T-helper 1 cell treated with Interleukin-12 subunit alpha and Interleukin-12 subunit beta and Interleukin-4 antibody, amounts not matched to agents 30 μg/mL and 1 μg/mL, for 36 hours (primary cell): Measurements from ENCODE around the gene MKS1.

Source experiments
- H3K27ac Mint-ChIP-seq: one replicate; pipeline ENCODE4 v1.8.0; 2021; ENCODE audit warnings: mild to moderate bottlenecking, mixed read lengths
- H3K27me3 Mint-ChIP-seq: one replicate; pipeline ENCODE4 v1.8.0; 2021; ENCODE audit warnings: low read depth, mixed read lengths
- H3K36me3 Mint-ChIP-seq: one replicate; pipeline ENCODE4 v1.8.0; 2021; ENCODE audit warnings: low read depth, mixed read lengths
- H3K4me1 Mint-ChIP-seq: one replicate; pipeline ENCODE4 v1.8.0; 2021; ENCODE audit warnings: low read depth, mixed read lengths
- H3K4me3 Mint-ChIP-seq: one replicate; pipeline ENCODE4 v1.8.0; 2021; ENCODE audit warnings: mild to moderate bottlenecking, moderate library complexity, mixed read lengths
- H3K9me3 Mint-ChIP-seq: one replicate; pipeline ENCODE4 v1.8.0; 2021; ENCODE audit warnings: mixed read lengths

MKS1 gene

DNA sequence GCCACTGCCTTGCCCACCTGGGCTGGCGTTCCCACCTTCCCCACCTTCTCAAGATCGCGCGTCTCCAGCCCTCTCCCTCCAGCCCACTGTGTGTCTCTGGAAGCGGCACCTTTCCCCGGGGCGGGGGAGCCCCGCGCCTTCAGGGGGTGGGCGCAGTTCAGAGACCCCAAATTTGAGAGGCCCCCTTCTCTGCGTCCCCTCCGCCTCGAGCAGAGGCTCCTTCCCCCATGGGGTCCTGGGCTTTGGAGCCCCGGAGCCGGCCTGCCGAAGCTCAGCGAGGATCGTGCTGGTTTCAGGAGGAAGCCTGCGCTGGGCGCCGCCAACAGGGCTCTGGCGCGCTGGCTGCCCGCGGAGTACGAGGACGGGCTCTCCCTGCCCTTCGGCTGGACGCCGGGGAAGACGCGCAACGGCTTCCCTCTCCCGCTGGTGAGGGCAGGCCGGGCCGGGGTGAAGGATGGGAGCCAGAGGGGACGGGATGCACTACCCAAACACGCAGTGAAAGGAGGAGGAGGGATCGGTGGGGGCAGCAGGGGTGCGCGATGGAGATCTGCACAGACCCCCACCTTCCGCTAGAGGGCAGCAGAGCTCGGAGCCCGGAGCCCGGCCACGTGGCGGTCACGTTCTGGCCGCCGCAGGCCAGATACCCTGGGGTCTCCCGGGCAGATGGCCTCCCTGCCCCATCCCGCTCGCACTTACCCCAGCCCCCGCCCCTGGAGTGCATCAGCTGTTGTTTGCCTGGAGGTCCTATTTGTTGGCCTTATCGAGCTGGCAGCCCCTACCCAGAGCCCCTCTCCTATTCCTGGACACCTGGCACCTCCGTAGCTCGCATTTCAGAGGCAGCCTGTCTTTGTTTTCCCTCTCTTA lies 30.4 kb upstream of the MKS1 start:
- no peaks in the 10 kb centered on the region for H3K9me3 Mint-ChIP-seq
- H3K4me1 Mint-ChIP-seq: peaks cover 10% of the 10 kb centered on the region
- peak overlapping the region; percentile 60 for H3K4me3 Mint-ChIP-seq
- no peaks in the 10 kb centered on the region for H3K36me3 Mint-ChIP-seq
- no peak overlapping the region for H3K27ac Mint-ChIP-seq
- H3K27me3 Mint-ChIP-seq: peaks cover 35% of the 10 kb centered on the region

DNA sequence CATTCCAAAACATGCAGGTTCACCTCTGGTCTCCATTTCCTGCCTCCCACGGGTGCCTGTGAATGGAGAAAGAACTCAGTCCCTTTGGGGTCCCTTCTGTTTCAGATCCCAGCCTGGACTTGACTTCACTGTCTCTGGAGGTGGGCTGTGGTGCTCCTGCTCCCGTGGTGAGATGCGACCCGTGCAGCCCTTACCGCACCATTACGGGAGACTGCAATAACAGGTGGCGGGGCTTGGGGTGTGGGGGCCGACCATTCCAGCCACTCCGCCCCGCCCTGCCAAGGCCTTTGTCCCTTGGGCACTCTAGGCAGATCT lies 29.9 kb upstream of the MKS1 start:
- Mint-ChIP-seq H3K4me1 (peaks cover 12% of the 10 kb centered on the region), H3K27ac (no peak overlapping the region), H3K27me3 (peaks cover 39% of the 10 kb centered on the region), H3K4me3 (peak overlapping the region; percentile 2), H3K36me3 (no peaks in the 10 kb centered on the region), H3K9me3 (no peaks in the 10 kb centered on the region)

DNA sequence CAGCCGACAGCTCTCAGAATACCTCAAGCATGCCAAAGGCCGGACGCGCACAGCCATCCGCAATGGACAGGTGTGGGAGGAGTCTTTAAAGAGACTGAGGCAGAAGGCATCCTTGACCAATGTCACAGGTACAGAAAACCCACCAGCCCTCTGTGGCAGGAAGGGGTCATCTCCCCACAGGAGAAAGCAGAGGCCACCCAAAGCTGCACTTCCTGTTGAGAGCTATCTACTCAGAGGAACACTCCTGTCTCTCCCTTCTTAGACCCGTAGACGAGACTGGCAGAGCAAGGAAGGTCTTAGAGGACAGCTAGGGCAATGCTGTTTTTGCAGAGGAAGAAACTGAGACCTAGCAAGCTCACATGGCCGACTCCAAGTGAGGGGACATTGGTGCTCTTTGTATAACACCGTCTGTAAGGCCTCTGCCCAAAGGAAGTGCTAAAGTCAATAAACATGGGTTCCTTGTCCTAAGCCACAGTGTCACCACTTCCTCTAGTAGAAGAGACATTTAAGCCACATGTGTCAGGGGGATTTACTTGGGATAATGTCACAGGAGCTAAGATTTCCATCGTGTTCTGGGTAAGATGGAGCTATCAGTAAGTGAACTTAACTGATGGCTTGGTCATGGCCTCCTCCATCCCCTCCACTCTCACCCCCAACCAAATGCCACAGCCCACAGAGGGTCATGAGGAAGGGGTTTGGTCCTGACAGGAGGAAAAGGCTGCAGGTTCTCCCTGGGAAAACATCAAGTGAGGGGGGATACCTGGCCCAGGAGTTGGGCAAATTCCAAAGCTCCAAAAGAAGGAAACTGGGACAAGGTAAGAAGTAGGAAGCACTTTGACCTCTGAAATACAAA lies 28.7 kb upstream of the MKS1 start:
- Mint-ChIP-seq H3K9me3 (no peaks in the 10 kb centered on the region), H3K27ac (no peak overlapping the region), H3K27me3 (peaks cover 42% of the 10 kb centered on the region), H3K4me1 (peaks cover 12% of the 10 kb centered on the region), H3K4me3 (no peak overlapping the region), H3K36me3 (no peaks in the 10 kb centered on the region)

DNA sequence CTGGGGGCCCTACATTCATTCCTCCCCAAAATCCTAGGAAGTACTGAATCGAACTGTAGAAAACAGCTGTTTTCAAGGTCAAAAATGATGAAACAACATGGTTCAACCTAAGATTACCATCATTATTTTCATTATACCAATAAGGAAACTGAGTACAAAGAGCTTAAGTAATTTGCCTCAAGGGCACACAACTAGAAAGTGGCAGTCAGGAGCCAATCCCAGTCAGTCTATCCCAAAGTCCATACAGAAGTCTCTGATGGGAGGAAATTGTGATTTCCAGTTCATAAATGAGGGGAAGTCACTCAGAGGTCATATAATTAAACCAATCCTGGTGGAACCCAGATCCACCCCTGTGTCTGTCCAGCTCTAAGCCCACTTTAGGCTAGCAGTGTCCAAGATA lies 27.7 kb upstream of the MKS1 start:
- Mint-ChIP-seq H3K27ac (no peak overlapping the region), H3K4me3 (no peak overlapping the region), H3K4me1 (peaks cover 12% of the 10 kb centered on the region), H3K36me3 (no peaks in the 10 kb centered on the region), H3K27me3 (peaks cover 39% of the 10 kb centered on the region), H3K9me3 (no peaks in the 10 kb centered on the region)

DNA sequence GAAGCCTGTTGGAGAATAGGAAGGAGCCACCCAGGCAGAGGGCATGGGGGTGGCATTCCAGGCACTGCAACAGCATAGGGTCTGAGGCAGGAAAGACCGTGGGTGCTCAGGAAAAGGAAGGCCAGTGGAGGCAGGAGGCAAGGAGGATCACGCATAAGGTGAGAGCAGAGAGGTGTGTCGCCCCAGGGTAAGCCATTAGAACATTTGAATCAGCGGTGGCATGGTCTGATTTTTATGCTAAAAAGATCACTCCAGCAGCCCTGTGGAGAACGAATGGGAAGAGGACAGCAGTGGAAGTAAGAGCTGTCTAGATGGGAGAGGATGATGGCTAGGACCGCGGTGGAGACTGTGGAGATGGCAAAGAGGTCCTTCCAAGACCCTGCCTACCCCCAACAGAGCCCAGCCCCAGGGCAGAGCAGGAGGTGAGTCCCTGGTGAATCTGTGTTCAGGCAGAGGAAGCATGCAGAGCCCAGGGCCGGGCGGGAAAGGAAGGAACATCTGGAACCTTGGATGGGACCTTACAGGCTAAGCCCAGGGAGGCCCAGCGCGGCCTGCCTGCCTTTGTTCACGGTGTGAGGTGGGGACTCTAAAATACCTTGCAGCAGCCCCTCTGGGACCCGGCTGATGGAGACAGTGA lies 27.2 kb upstream of the MKS1 start:
- Mint-ChIP-seq H3K27me3 (peaks cover 38% of the 10 kb centered on the region), H3K4me3 (no peak overlapping the region), H3K9me3 (no peaks in the 10 kb centered on the region), H3K36me3 (no peaks in the 10 kb centered on the region), H3K27ac (no peak overlapping the region), H3K4me1 (peaks cover 12% of the 10 kb centered on the region)

DNA sequence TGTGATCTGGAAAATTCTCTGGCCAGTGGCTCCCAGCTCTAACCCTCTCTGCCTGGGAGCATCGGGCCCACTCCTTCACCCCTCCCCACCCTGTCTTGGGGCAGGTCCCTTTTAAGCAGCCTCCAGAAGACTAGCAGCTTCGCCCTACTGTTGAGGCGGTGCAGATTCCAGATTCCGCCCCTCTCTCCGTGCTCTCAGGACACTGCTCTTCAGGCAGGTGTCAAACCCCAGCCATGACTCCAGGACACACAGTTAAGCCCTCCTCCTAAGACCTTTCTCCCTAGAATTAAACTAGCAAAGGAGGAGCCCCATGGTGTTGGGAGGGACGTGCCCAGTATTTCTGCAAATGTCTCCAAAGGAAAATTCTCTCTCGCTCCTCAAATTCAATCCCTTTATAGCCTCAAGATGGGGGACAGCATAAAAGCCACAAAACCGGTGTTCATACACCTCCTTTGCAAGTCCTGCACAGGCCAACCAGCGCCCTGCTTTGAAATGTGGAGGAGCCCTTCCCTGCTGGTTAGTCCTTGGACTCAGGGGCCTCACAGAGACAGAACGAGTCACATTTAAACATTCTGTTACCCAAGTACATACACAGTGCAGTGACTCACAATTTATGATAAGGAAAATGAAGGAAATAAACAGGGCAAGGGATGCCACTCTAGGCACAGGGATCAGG lies 26.5 kb upstream of the MKS1 start:
- Mint-ChIP-seq H3K36me3 (no peaks in the 10 kb centered on the region), H3K4me1 (peaks cover 12% of the 10 kb centered on the region), H3K27me3 (peaks cover 36% of the 10 kb centered on the region), H3K4me3 (no peak overlapping the region), H3K27ac (no peak overlapping the region), H3K9me3 (no peaks in the 10 kb centered on the region)

DNA sequence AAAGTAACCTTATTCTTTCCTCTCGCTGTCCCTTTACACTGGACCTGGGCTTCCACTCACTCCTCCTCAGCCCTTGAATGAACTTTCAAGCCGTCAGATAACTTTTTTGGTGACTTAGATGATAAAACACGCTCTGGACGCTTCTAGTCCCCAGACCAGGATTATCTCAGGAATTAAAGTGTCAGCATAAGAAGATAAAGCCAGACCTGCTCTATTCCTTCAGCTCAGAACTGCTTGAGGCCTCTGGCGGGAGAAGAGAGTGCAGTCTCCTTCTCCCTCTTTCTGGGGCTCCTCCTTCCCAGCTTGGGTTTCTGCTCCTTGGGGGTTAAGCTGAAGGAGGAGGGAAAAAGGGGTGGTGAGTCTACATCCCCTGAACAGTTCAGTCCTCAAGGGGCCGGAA lies 25.9 kb upstream of the MKS1 start:
- H3K27ac Mint-ChIP-seq: no peak overlapping the region
- no peaks in the 10 kb centered on the region for H3K36me3 Mint-ChIP-seq
- H3K27me3 Mint-ChIP-seq: peaks cover 35% of the 10 kb centered on the region
- H3K4me3 Mint-ChIP-seq: no peak overlapping the region
- no peaks in the 10 kb centered on the region for H3K9me3 Mint-ChIP-seq
- peaks cover 9% of the 10 kb centered on the region for H3K4me1 Mint-ChIP-seq

DNA sequence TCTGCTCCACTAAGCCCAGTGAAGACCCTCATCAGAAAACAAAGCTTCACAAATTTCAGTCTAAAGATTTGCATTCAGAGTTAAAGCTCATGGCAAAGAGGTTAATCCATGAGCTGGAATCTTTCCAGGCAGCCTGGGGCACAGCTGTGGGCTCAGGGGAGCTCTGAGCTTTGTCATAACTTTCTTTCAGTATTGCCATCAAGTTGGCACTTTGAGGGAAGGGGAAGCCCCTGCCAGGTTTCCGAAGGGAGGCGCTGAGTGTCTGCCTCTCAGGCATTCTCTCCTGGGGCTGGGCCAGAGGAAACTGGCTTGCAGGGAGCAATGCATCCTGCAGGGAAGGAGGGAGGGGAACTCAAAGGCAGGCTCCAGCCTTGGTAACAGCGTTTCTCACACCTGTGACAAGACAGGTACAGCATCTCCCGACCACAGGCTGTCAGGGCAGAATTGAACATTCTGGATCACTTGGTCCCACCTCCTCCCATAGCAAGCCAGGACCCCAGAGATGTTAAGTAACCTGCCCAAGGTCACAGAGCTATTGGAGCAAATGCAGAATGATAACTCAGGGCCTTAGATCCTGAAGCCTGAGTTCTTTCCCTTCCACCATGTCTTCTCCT lies 23.2 kb upstream of the MKS1 start:
- Mint-ChIP-seq H3K9me3 (no peaks in the 10 kb centered on the region), H3K4me3 (no peak overlapping the region), H3K27ac (no peak overlapping the region), H3K36me3 (no peaks in the 10 kb centered on the region), H3K27me3 (peaks cover 49% of the 10 kb centered on the region), H3K4me1 (peaks cover 2% of the 10 kb centered on the region)

DNA sequence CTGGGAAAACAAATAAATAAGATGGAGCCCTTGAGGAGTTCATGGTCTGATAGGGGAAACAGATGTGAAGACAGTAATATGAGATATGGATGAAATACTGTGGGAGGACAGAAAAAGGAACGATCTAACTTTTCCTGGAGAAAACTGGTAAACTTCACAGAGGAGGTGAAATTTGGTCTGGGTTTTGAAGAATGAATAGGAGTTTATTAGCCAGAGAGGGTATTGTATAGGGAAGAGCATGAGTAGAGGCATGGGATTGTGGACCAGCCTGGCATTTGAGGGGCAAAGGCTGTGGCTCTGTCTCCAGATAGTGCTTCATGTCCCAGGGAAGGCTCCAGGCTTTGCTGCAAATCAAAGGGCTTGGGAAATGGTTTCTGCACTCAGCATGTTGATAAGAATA lies 20.9 kb upstream of the MKS1 start:
- Mint-ChIP-seq H3K36me3 (no peaks in the 10 kb centered on the region), H3K27ac (no peak overlapping the region), H3K9me3 (no peaks in the 10 kb centered on the region), H3K4me3 (no peak overlapping the region), H3K27me3 (peaks cover 66% of the 10 kb centered on the region), H3K4me1 (peaks cover 2% of the 10 kb centered on the region)

DNA sequence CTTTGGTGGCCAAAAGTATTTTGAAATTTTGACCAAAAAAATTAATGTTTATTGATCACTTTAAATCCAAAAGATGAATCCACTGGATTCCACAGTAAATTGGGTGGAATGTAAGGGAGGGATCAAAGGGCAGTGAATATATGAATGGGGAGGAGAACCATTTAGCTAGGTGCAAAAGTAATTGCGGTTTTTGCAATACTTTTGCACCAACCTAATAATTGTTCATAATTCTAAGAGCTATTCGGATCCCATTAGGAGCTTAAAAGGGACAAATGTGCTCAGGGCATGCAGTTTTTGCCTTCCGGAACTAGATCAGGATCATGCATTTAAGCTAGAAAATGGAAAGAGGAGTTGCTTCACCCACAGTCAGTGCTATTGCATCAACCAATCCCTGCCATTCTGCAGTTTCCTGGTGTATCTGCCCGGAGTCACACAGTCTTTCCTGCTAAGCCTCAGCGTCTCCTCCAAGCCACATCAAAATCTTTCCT lies 19.1 kb upstream of the MKS1 start, which contains the start of gene LPO:
Gene LPO, plus strand, starts transcription at position 438 of the 488 bp plus-strand sequence. CDS start 4,396 bp downstream, outside the sequence.
- Mint-ChIP-seq H3K9me3 (no peaks in the 10 kb centered on the region), H3K4me1 (no peaks in the 10 kb centered on the region), H3K27me3 (peaks cover 62% of the 10 kb centered on the region), H3K27ac (no peak within 1 kb of the TSS), H3K36me3 (no peaks in the 10 kb centered on the region), H3K4me3 (no peak within 1 kb of the TSS)

DNA sequence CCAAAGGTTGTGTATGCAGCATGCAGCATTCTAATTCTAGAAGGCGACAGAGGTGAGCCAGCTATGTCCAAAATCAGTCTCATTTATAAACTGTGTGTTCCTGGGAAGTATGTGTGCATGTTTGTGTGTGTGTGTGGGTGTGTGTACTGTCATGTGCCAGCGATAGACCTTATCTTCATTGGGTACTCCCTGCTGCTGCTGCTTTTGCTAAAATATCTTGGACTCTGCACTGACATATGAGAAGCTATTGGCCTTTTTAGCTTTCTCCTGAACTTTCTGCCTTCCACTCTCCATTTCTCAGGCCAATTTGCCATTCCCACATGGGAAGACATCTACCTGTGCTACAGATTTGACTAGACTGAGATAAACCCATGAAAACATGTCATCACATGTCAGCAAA lies 17.3 kb upstream of the MKS1 start:
- Mint-ChIP-seq H3K27ac (no peak overlapping the region), H3K27me3 (peaks cover 69% of the 10 kb centered on the region), H3K36me3 (no peaks in the 10 kb centered on the region)

DNA sequence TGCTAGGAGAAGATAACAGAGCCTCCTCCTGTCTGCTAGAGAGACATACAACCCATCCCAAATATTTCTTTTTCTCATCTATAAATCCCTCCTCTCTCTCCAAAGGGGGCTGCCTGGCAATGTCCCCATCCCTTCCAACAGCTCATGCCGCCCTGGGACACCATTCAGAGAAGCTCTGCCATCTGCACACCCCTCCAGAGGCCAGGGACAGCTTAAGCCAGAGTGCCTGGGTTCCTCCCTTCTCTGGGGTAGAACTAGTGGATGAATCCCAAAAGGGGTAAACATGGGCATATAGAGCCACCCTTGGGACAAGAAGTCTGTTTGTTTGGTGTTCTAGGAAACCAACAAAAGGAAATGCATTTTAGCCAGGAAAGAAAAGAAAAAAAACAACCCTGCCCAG lies 16.8 kb upstream of the MKS1 start:
- peaks cover 70% of the 10 kb centered on the region for H3K27me3 Mint-ChIP-seq
- H3K4me1 Mint-ChIP-seq: peaks cover 1% of the 10 kb centered on the region
- H3K27ac Mint-ChIP-seq: no peak overlapping the region
- H3K4me3 Mint-ChIP-seq: no peak overlapping the region
- H3K36me3 Mint-ChIP-seq: no peaks in the 10 kb centered on the region
- no peaks in the 10 kb centered on the region for H3K9me3 Mint-ChIP-seq

More for the DNA sequence above, 17.3 kb upstream of the MKS1 start:
- Mint-ChIP-seq H3K9me3 (no peaks in the 10 kb centered on the region), H3K4me3 (no peak overlapping the region), H3K4me1 (peaks cover 1% of the 10 kb centered on the region)

DNA sequence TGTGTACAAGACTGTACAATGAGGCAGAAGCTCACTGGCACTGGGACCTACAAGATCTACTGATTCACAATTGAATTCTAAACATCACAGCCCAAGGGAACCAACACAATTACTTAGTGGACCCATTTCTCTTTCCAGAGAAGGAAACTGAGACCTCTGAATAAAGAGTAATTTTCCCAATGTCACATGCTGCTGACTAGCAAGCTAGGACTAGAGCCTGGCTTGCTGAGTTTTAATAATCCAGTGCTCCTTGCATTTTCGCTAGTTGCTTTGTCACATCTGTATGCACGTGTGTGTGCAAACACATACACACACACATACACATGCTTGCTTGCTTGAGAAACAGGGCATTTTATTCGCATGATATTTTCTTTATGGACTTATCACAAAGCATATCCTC lies 15.5 kb upstream of the MKS1 start:
- H3K9me3 Mint-ChIP-seq: no peaks in the 10 kb centered on the region
- no peak overlapping the region for H3K27ac Mint-ChIP-seq
- H3K4me1 Mint-ChIP-seq: peaks cover 1% of the 10 kb centered on the region
- no peaks in the 10 kb centered on the region for H3K36me3 Mint-ChIP-seq
- H3K27me3 Mint-ChIP-seq: peaks cover 61% of the 10 kb centered on the region
- H3K4me3 Mint-ChIP-seq: no peak overlapping the region

DNA sequence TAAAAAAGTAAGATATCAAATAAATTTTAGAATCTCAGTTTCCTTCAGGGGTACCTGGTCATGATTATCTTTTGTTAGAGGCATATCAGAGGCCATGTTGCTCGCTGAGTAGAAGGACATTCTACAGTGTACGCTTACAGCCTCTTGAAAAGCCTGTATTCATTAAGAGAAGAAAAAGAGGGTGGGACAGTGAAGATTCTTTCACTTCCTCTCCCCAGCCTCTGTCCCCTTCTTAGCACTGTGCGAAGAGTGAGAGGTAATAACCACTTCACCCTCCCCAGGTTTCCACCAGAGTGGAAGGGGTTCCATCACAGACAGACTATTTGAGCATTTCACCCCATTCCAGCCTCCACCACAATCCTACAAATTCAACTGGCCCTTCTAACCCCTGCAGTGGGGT lies 14.5 kb upstream of the MKS1 start:
- H3K27me3 Mint-ChIP-seq: peaks cover 57% of the 10 kb centered on the region

More for the DNA sequence above, 14.5 kb upstream of the MKS1 start:
- Mint-ChIP-seq H3K4me3 (no peak overlapping the region), H3K36me3 (no peaks in the 10 kb centered on the region), H3K4me1 (peaks cover 1% of the 10 kb centered on the region), H3K27ac (no peak overlapping the region), H3K9me3 (no peaks in the 10 kb centered on the region)
